Nephron progenitor cell (in vitro differentiated cells): Measurements from ENCODE around the gene SCYGR6.
"Not testable (repeated sequence)": the region's sequence is repeated elsewhere in the genome, so short reads cannot be mapped to it uniquely, and the experiment has no call there.

Experiments used
- DNase-seq: peaks from one replicate; pipeline ENCODE4 v3.0.0; 2021
- H3K27ac Mint-ChIP-seq: 2 replicates; pipeline ENCODE4 v1.8.0; 2021; ENCODE audit warnings: mild to moderate bottlenecking, moderate library complexity, mixed read lengths
- H3K27me3 Mint-ChIP-seq: 2 replicates; pipeline ENCODE4 v1.8.0; 2021; ENCODE audit warnings: mild to moderate bottlenecking, low read depth, mixed read lengths; ENCODE audit not compliant: poor library complexity
- H3K36me3 Mint-ChIP-seq: 2 replicates; pipeline ENCODE4 v1.8.0; 2021; ENCODE audit warnings: low read depth, mixed read lengths
- H3K4me1 Mint-ChIP-seq: 2 replicates; pipeline ENCODE4 v1.8.0; 2021; ENCODE audit warnings: mixed read lengths
- H3K4me3 Mint-ChIP-seq: 2 replicates; pipeline ENCODE4 v1.8.0; 2021; ENCODE audit warnings: mild to moderate bottlenecking, moderate library complexity, mixed read lengths
- H3K9me3 Mint-ChIP-seq: 2 replicates; pipeline ENCODE4 v1.8.0; 2021; ENCODE audit warnings: mild to moderate bottlenecking, moderate library complexity, mixed read lengths
- CTCF ChIP-seq: fragments of 200-600 bp; sonication (generic); IDR thresholded peaks from 2 replicates; pipeline ENCODE4 v1.5.0; 2021; ENCODE audit warnings: antibody characterized with exemption

SCYGR6 gene

GRCh38 chr2:227766373-227766883 is 41.9 kb upstream of the SCYGR6 start:
- Mint-ChIP-seq H3K27ac (no peak overlapping the region), H3K27me3 (peaks cover 14% of the 10 kb centered on the region), H3K9me3 (no peaks in the 10 kb centered on the region), H3K36me3 (no peaks in the 10 kb centered on the region), H3K4me3 (no peak overlapping the region), H3K4me1 (peaks cover 4% of the 10 kb centered on the region)
- peak; percentile 79 for DNase-seq
- peak; percentile 87 for TF ChIP-seq CTCF

- Mint-ChIP-seq H3K4me3 (no peak overlapping the region), H3K9me3 (no peaks in the 10 kb centered on the region), H3K27ac (no peak overlapping the region), H3K27me3 (peaks cover 14% of the 10 kb centered on the region), H3K36me3 (no peaks in the 10 kb centered on the region), H3K4me1 (peaks cover 6% of the 10 kb centered on the region)
- DNase-seq = no peak
- TF ChIP-seq CTCF = no peak
Measured at GRCh38 chr2:227765788-227766372, 41.3 kb upstream of the SCYGR6 start.

- H3K36me3 Mint-ChIP-seq = no peaks in the 10 kb centered on the region
- no peak for DNase-seq
- no peaks in the 10 kb centered on the region for H3K27me3 Mint-ChIP-seq
- H3K4me1 Mint-ChIP-seq = peaks cover 15% of the 10 kb centered on the region
- no peak for TF ChIP-seq CTCF
- no peak overlapping the region for H3K27ac Mint-ChIP-seq
- H3K4me3 Mint-ChIP-seq = no peak overlapping the region
- H3K9me3 Mint-ChIP-seq = no peaks in the 10 kb centered on the region
Measured at GRCh38 chr2:227761740-227762476, 37.4 kb upstream of the SCYGR6 start.

- Mint-ChIP-seq H3K4me3 (no peak overlapping the region), H3K9me3 (no peaks in the 10 kb centered on the region), H3K36me3 (no peaks in the 10 kb centered on the region), H3K27ac (peak overlapping the region; percentile 60), H3K4me1 (peaks cover 15% of the 10 kb centered on the region), H3K27me3 (no peaks in the 10 kb centered on the region)
- DNase-seq = no peak
- no peak for TF ChIP-seq CTCF
Measured at GRCh38 chr2:227759411-227760118, 35.0 kb upstream of the SCYGR6 start.

GRCh38 chr2:227756261-227756660 is 31.7 kb upstream of the SCYGR6 start:
- not testable (repeated sequence) for H3K4me3 Mint-ChIP-seq, H3K9me3 Mint-ChIP-seq, H3K36me3 Mint-ChIP-seq, H3K27ac Mint-ChIP-seq, DNase-seq, H3K27me3 Mint-ChIP-seq
- peaks cover 16% of the 10 kb centered on the region for H3K4me1 Mint-ChIP-seq

GRCh38 chr2:227748079-227748478 is 23.5 kb upstream of the SCYGR6 start:
- peak; percentile 53 for DNase-seq
- TF ChIP-seq CTCF = peak; percentile 49
- H3K4me1 Mint-ChIP-seq = peaks cover 2% of the 10 kb centered on the region
- H3K4me3 Mint-ChIP-seq = no peak overlapping the region
- no peaks in the 10 kb centered on the region for H3K9me3 Mint-ChIP-seq
- peaks cover 6% of the 10 kb centered on the region for H3K27me3 Mint-ChIP-seq
- no peak overlapping the region for H3K27ac Mint-ChIP-seq
- no peaks in the 10 kb centered on the region for H3K36me3 Mint-ChIP-seq
